Astrocyte (in vitro differentiated cells and primary cell): ENCODE results near the gene RELN. TPM values are rescaled to one million over a fixed set of nuclear protein-coding genes. Genes with fewer than 3 reads are reported as not detected.

Experiments used
- DNase-seq: peaks from one replicate; pipeline ENCODE4 v3.0.0-alpha.2; 2010; ENCODE audit warnings: low read depth
- FAIRE-seq: peaks from 2 replicates; lab custom pipeline; 2011; peaks lifted over from hg19 to GRCh38; lab: Jason Lieb, UNC
- H2AFZ ChIP-seq: 2 replicates; pipeline ENCODE4 v1.6.0; 2012; ENCODE audit warnings: low read depth, low read length, inconsistent platforms
- H3K27ac ChIP-seq: 2 replicates; pipeline ENCODE4 v1.5.1; 2011; ENCODE audit warnings: low read depth, low read length, inconsistent platforms
- H3K27me3 ChIP-seq: 2 replicates; pipeline ENCODE4 v1.6.0; 2011; ENCODE audit warnings: low read length, inconsistent platforms; ENCODE audit not compliant: insufficient read depth
- H3K36me3 ChIP-seq: 2 replicates; pipeline ENCODE4 v1.5.1; 2011; ENCODE audit warnings: low read length, inconsistent platforms; ENCODE audit not compliant: insufficient read depth
- H3K4me1 ChIP-seq: 2 replicates; pipeline ENCODE4 v1.5.1; 2011; ENCODE audit warnings: low read length, inconsistent platforms; ENCODE audit not compliant: insufficient read depth
- H3K4me2 ChIP-seq: 2 replicates; pipeline ENCODE4 v1.6.0; 2012; ENCODE audit warnings: low read length, inconsistent platforms
- H3K4me3 ChIP-seq: 2 replicates; pipeline ENCODE4 v1.5.1; 2011; ENCODE audit warnings: low read depth, mild to moderate bottlenecking, low read length, inconsistent platforms; ENCODE audit not compliant: insufficient read depth
- H3K79me2 ChIP-seq: 2 replicates; pipeline ENCODE4 v1.6.0; 2012; ENCODE audit warnings: mild to moderate bottlenecking, low read length, inconsistent platforms; ENCODE audit not compliant: insufficient read depth
- H3K9ac ChIP-seq: 2 replicates; pipeline ENCODE4 v1.6.0; 2012; ENCODE audit warnings: mild to moderate bottlenecking, low read length, inconsistent platforms
- H3K9me3 ChIP-seq: 2 replicates; pipeline ENCODE4 v1.5.1; 2012; ENCODE audit warnings: low read depth, mild to moderate bottlenecking, low read length, inconsistent platforms; ENCODE audit not compliant: insufficient read depth
- H4K20me1 ChIP-seq: 2 replicates; pipeline ENCODE4 v1.6.0; 2012; ENCODE audit warnings: low read length, inconsistent platforms; ENCODE audit not compliant: insufficient read depth
- H3K27ac Mint-ChIP-seq: one replicate; pipeline ENCODE4 v1.8.0; 2021; ENCODE audit warnings: mild to moderate bottlenecking, mixed read lengths; ENCODE audit not compliant: unreplicated experiment
- H3K27me3 Mint-ChIP-seq: one replicate; pipeline ENCODE4 v1.8.0; 2021; ENCODE audit warnings: low read depth, mixed read lengths; ENCODE audit not compliant: unreplicated experiment
- H3K36me3 Mint-ChIP-seq: one replicate; pipeline ENCODE4 v1.8.0; 2021; ENCODE audit warnings: low read depth, mixed read lengths; ENCODE audit not compliant: unreplicated experiment
- H3K4me1 Mint-ChIP-seq: one replicate; pipeline ENCODE4 v1.8.0; 2021; ENCODE audit warnings: low read depth, mixed read lengths; ENCODE audit not compliant: unreplicated experiment
- H3K4me3 Mint-ChIP-seq: one replicate; pipeline ENCODE4 v1.8.0; 2021; ENCODE audit warnings: mild to moderate bottlenecking, moderate library complexity, mixed read lengths; ENCODE audit not compliant: unreplicated experiment
- H3K9me3 Mint-ChIP-seq: one replicate; pipeline ENCODE4 v1.8.0; 2021; ENCODE audit warnings: mild to moderate bottlenecking, mixed read lengths; ENCODE audit not compliant: unreplicated experiment
- CTCF ChIP-seq: IDR thresholded peaks from 2 replicates; pipeline ENCODE4 v1.5.1; 2011; ENCODE audit warnings: low read depth, mild to moderate bottlenecking, inconsistent platforms, low read length, moderate library complexity; ENCODE audit not compliant: insufficient read depth
- EZH2 ChIP-seq: IDR thresholded peaks from 2 replicates; pipeline ENCODE4 v1.6.1; 2012; ENCODE audit warnings: mild to moderate bottlenecking, low read length, inconsistent platforms; ENCODE audit not compliant: insufficient read depth
- total RNA-seq: library from RNA; stranded (reverse); gene quantifications from 2 replicates; pipeline ENCODE4 v1.2.1, GENCODE V29; 2021

The RELN gene
- total RNA-seq, 1 donor from 2014 or later, result 0.98 TPM

- H3K4me1 Mint-ChIP-seq, result peaks cover 9% of the 10 kb centered on the region
- H2AFZ ChIP-seq, result no peak overlapping the region
- H3K27ac Mint-ChIP-seq, result no peak overlapping the region
- FAIRE-seq (no peak), DNase-seq (no peak)
- no peaks in the 10 kb centered on the region for H3K79me2 ChIP-seq
- no peak overlapping the region for H3K4me2 ChIP-seq
- no peaks in the 10 kb centered on the region for H3K27me3 Mint-ChIP-seq
- no peak overlapping the region for H3K27ac ChIP-seq
- no peak overlapping the region for H3K4me3 ChIP-seq
- H3K36me3 Mint-ChIP-seq, result no peaks in the 10 kb centered on the region
- H3K36me3 ChIP-seq, result no peaks in the 10 kb centered on the region
- no peaks in the 10 kb centered on the region for H3K9me3 Mint-ChIP-seq
- H3K9ac ChIP-seq, result no peak overlapping the region
- H3K27me3 ChIP-seq, result no peaks in the 10 kb centered on the region
- no peaks in the 10 kb centered on the region for H3K4me1 ChIP-seq
- no peak overlapping the region for H3K4me3 Mint-ChIP-seq
- TF ChIP-seq CTCF (no peak), EZH2 (no peak)
- no peaks in the 10 kb centered on the region for H3K9me3 ChIP-seq
- H4K20me1 ChIP-seq, result no peaks in the 10 kb centered on the region
Observed at GRCh38 chr7:103622274-103622673, 367.2 kb downstream of the RELN start.

GRCh38 chr7:103613655-103614642, 375.5 kb downstream of the RELN start:
- no peak for FAIRE-seq
- peaks cover 2% of the 10 kb centered on the region for H3K27me3 Mint-ChIP-seq
- Histone ChIP-seq H3K9me3 (no peaks in the 10 kb centered on the region), H2AFZ (no peak overlapping the region), H3K4me1 (no peaks in the 10 kb centered on the region), H3K36me3 (no peaks in the 10 kb centered on the region), H3K4me3 (no peak overlapping the region), H3K27ac (no peak overlapping the region), H3K79me2 (no peaks in the 10 kb centered on the region), H4K20me1 (no peaks in the 10 kb centered on the region), H3K9ac (no peak overlapping the region), H3K27me3 (no peaks in the 10 kb centered on the region), H3K4me2 (no peak overlapping the region)
- no peaks in the 10 kb centered on the region for H3K4me1 Mint-ChIP-seq
- H3K36me3 Mint-ChIP-seq, result no peaks in the 10 kb centered on the region
- H3K9me3 Mint-ChIP-seq, result no peaks in the 10 kb centered on the region
- no peak for DNase-seq
- no peak overlapping the region for H3K27ac Mint-ChIP-seq
- H3K4me3 Mint-ChIP-seq, result no peak overlapping the region
- TF ChIP-seq CTCF (peak; percentile 29), EZH2 (no peak)

GRCh38 chr7:103609778-103610177, 379.7 kb downstream of the RELN start:
- no peak overlapping the region for H3K4me3 ChIP-seq
- no peaks in the 10 kb centered on the region for H3K9me3 ChIP-seq
- Mint-ChIP-seq H3K27me3 (no peaks in the 10 kb centered on the region), H3K9me3 (no peaks in the 10 kb centered on the region), H3K36me3 (no peaks in the 10 kb centered on the region), H3K27ac (no peak overlapping the region), H3K4me3 (no peak overlapping the region), H3K4me1 (no peaks in the 10 kb centered on the region)
- H2AFZ ChIP-seq, result no peak overlapping the region
- no peaks in the 10 kb centered on the region for H4K20me1 ChIP-seq
- H3K9ac ChIP-seq, result no peak overlapping the region
- no peaks in the 10 kb centered on the region for H3K79me2 ChIP-seq
- no peak overlapping the region for H3K27ac ChIP-seq
- FAIRE-seq, result no peak
- no peaks in the 10 kb centered on the region for H3K36me3 ChIP-seq
- TF ChIP-seq CTCF, result no peak
- TF ChIP-seq EZH2, result no peak
- no peaks in the 10 kb centered on the region for H3K4me1 ChIP-seq
- H3K4me2 ChIP-seq, result no peak overlapping the region
- no peak for DNase-seq
- H3K27me3 ChIP-seq, result no peaks in the 10 kb centered on the region
